Measurements from ENCODE around the gene TCF4.
"Not testable (repeated sequence)": the region's sequence is repeated elsewhere in the genome, so short reads cannot be mapped to it uniquely, and the experiment has no call there.

Gene TCF4

GRCh38 chr18:55475916-55476315 is 112.1 kb downstream of the TCF4 start:
- no peak for DNase-seq (ENCODE audit: low read depth in 2 of 2)

GRCh38 chr18:55475467-55475866 is 112.5 kb downstream of the TCF4 start:
- DNase-seq (ENCODE audit: low read depth in 2 of 2): no peak

- no peak for DNase-seq (ENCODE audit: low read depth in 2 of 2)
Observed at GRCh38 chr18:55473560-55473959, 114.4 kb downstream of the TCF4 start.

DNA sequence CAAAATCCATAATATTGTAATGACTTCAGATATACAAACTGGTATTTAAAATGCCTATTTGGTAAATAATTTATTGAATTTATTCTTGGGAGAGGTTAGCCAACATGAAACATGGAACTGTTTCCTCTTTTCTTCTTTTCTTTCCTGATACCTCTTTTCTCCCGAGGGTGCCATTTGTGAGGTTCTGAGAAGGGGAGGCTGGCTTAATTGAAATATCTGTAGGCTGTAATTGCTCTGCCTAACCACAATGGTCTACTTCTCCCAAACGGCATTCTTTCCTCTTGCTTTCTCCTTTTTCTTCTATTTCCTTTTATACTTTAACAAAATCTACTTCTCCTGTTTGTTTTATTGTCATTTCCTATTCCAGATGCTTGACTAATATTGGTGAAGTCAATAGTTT is 114.9 kb downstream of the TCF4 start:
- no peak for DNase-seq (ENCODE audit: low read depth in 2 of 2)

DNA sequence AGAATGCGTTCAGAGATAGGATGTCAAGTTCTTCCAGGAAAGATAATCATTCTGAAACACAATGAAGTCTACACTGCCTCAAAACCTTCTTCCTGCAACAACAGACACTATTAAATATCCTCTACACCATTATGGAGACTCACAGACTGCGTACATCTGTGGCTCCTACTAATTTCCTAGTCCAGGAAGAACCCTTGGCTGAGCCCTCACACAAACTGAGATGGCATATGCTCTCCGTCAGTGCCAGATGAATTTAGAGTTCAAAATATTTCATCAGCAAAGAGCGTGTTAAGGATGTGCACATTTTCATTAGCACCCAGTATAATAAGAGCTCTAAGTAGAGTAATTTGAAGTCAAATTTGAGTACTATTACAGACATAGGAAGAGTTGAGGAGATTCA is 117.2 kb downstream of the TCF4 start:
- DNase-seq (ENCODE audit: low read depth in 2 of 2): no peak

- not testable (repeated sequence) for DNase-seq (ENCODE audit: low read depth in 2 of 2)
Observed at GRCh38 chr18:55469134-55469533, 118.9 kb downstream of the TCF4 start.

DNA sequence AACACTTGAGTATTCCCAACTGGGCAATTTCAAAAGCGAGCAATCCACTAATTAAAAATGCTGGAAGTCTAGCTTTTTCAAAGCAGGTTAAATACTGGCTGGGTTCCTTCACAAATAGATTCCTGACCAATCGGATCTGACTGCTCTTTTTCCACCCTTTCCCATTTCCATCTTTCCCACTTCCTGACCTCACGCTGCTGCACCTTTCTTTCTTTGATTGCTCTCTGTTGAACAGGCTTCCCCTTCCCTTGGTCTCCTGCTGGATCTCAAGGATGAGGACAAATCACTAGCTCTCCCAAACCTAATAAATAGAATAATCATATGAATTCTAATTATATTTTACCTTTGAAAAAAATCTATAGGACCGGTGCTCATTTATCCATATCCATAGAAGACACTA is 121.2 kb downstream of the TCF4 start:
- DNase-seq (ENCODE audit: low read depth in 2 of 2): no peak

- no peak for DNase-seq (ENCODE audit: low read depth in 2 of 2)
Observed at GRCh38 chr18:55465313-55465712, 122.7 kb downstream of the TCF4 start.

DNA sequence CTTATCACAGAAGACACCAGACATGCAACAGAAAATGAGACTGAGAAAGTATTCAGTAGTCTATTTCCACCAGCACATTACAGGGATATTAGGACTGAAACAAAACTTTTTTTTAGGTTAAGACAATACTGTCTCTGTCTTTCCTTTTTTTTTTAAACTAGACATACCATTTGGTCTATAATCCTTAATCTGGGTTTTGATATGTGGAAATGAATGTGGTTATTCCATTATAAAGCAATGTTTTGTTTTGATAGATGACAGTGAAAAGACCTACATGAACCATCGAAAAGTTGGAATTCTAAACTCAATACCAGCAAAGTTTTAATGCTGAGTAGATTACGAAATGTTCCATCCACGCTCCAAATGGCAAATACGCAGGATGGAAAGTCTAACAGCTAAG is 123.4 kb downstream of the TCF4 start:
- no peak for DNase-seq (ENCODE audit: low read depth in 2 of 2)

DNA sequence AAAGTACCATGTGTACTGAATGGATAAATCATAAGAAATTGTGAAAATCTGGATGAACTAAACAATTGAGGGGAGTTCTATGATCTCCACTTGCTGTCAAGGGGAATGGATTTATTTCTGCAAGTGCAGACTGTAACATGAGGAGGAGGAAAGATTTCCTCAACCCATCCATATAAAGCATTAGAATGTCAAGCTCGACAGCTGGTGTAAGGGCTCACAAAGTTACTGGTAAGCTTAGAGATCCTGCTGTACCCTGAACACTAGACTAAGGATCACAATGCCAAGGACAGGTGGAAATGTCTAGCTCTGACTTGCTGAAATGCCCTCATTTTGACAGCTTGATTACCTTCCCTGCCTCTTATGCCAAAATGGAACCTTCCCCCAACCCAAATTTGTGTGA is 125.3 kb downstream of the TCF4 start:
- DNase-seq (ENCODE audit: low read depth in 2 of 2): no peak

DNA sequence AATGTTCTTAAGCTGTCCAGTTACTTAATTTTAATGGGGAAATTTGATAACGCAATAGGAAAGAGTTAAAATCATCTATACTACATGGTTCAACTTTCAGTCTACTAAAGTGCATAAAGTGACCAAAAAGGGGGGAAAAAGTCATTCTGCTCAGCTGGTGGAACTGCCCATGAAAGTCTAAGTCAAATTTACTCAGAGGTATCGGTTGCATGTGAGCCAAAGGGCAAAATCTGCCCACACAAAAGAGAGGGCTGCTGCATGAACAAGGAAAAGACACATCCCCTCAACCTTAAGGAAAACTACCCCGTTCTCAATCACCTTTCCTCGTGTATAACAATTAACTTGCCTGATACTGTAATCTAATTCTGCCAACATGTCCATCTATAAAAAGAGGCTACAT is 126.1 kb downstream of the TCF4 start:
- DNase-seq (ENCODE audit: low read depth in 2 of 2): no peak

GRCh38 chr18:55458456-55459203 is 129.4 kb downstream of the TCF4 start:
- no peak for DNase-seq (ENCODE audit: low read depth in 2 of 2)

DNA sequence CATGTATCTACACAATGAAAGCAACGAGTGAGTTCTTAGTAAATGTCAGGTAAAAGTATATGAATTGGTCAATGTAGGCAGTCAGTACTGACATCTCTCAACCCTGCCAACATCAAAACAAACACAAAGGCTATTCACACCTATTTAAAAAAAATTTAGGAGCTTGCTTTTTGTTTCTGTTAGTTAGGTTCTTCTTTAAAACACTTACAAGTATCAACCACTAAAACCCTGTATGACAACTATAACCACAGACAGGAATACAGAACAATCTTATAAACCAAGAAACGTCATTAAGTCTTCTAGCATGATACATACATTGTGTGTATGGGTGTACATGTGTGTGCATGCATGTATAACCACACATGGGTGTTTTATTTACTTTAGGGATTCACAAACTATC is 131.0 kb downstream of the TCF4 start:
- DNase-seq (ENCODE audit: low read depth in 2 of 2): no peak

DNA sequence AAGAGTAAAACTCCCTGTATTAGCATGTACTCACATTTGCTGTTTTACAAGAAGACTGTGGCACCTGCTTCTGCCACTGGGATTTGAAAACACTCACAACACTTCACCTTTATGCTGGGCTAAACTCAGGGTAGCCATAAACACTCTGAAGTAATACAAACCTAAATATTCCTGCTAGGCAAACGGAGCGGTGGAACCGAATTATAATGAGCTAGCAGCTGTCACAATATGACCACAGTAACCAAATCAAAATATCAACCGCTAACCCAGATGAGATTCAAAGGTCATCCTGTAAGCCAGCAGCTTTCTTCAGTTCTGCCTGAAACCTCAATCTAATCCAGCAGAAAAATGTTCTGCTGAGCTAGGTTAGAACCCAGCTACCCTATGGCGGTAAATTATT is 132.1 kb downstream of the TCF4 start:
- DNase-seq (ENCODE audit: low read depth in 2 of 2): no peak

DNA sequence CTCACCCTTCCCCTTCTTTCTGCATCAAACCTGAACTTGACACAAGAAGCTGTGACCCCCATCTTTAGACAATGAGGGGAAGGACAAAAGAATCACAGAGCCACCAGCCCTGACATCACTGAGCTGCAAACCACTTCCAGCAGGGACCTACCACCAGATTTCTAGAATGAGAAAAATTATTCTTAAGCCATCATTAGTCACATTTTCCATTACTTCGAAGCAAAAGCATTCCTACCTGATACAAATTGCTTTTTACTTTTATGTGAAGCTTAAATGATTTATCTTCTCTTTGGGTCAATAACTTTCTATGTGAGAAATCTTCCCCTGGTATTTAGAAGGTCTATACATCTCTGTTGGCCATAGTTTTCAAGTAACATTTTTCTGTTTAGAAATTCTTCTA is 134.8 kb downstream of the TCF4 start:
- no peak for DNase-seq (ENCODE audit: low read depth in 2 of 2)

- DNase-seq (ENCODE audit: low read depth in 2 of 2): no peak
Observed at GRCh38 chr18:55452123-55452611, 135.8 kb downstream of the TCF4 start.

DNA sequence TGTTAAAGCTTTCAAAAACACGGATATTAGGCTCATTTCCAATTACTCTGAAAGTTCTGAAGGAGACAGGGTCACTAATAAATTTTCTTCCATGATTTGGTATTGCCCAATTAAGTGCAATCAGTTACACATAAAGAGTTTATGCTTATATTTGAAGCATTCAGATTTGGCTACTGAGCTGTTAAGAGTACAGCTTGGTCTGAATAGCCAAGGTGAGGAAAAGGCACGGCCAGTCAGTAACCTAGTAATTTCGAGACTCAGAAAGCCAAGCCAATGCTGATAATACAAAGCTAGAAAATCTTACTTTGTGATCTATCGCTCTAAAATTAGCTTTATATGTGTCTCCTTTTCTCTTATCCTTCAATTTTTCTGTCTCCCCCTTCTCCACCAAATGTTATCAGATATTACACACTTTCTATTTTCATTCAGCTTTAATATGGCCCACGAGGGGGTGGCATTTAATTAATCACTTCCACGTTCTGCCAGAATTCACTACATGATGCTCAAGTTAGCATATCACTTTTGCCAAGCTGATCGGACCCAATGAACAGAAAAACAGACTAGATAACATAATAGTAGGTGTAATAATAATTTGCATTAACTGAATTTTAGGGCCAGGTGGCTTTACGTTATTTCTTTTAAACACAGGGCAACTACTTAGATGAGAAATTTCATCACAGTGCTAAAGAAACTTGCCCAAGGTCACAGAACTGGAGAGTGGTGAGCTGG is 138.4 kb downstream of the TCF4 start:
- no peak for DNase-seq (ENCODE audit: low read depth in 2 of 2)

DNA sequence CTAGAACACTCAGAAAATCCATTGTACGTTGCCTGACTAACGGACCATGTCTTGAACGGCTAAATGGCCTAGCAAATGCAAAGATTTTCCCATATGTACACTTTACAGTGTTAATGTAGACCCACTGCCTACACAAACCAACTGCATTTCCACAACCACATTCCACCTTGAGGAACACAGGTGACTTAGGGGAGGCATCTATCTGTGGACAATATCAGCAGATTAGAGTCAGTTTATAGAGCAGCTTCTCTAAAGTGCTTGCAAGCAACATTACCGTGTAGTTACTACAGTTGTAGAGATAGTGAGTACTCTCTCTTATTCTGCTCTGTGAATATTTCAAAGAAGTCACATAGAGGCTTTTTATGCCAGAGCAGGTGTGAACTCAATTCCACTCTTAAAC is 139.6 kb downstream of the TCF4 start:
- no peak for DNase-seq (ENCODE audit: low read depth in 2 of 2)

DNA sequence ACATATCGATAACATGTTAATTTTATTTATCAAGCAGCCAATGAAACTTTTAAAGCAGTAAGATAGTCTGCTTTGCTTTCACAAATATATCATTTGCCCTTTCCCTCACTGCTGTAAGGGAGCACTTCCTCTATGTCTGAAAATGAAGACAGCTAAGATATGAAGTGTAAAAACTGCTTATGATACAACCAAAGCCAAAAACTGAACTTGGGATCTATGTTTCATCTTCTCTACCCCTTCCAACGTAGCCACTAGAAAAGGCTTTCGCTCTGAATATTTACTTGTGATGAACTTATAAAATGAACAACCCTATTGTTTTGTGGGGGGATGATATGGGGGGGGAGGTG is 140.3 kb downstream of the TCF4 start:
- no peak for DNase-seq (ENCODE audit: low read depth in 2 of 2)

DNA sequence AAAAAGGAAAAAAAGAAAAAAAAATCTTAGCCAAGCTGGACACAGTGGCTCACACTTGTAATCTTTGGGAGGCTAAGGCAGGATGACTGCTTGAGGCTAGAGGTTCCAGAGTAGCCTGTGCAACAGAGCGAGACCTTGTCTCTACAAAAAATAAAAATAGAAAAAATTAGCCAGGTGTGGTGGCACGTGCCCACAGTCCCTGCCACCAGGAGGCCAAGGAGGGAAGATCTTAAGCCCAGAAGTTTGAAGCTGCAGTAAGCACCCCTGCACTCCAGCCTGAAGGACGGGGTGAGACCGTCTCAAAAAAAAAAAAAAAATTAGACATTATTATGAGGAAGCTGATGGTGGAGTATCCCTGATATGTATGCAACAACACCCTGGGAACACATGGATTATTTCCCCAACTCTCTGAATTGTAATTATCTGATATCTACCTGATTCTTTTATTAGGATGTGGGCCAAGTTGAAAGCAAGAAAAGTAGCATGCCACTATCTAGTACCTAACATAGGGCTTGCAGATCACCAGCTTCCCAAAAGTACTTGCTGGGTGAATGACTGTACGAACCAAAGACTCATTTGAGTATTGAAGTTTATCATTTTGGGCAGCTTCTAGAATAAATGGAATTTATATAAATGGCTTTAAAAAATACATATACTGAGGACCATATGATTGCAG is 140.9 kb downstream of the TCF4 start:
- DNase-seq (ENCODE audit: low read depth in 2 of 2): no peak

- DNase-seq (ENCODE audit: low read depth in 2 of 2): no peak
Observed at GRCh38 chr18:55444536-55444935, 143.5 kb downstream of the TCF4 start.

DNA sequence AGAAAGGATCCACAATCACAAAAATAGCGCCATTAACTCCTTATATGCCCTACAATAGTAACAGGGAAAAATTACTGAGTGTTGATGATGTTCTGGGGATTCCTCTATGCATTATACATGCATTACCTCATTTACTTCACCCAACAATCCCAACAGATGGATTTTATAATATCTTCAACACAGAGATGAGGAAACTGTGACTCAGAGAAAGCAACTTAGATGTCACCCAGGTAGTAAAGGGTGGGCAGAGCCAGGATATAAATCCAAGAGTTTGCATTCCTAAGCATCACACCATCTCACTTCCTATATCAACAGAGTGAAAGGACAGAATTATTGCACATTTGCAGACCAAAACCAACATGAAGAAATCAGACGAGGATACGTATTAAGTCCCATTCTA is 144.2 kb downstream of the TCF4 start:
- no peak for DNase-seq (ENCODE audit: low read depth in 2 of 2)

GRCh38 chr18:55442561-55442960 is 145.4 kb downstream of the TCF4 start:
- no peak for DNase-seq (ENCODE audit: low read depth in 2 of 2)
